Activated T-helper 2 cell treated with anti-CD3 and anti-CD28 coated beads, Interferon-gamma antibody, Interleukin-2, Interleukin-4, amounts not matched to agents 10 μg/mL and 5 μg/mL and 100 μg/mL, durations not matched to agents 14 hours and 24 hours and 36 hours (primary cell): ENCODE measurements around the gene USP32. TPM values are rescaled to one million over a fixed set of nuclear protein-coding genes. Genes with fewer than 3 reads are reported as not detected.
"Not testable (repeated sequence)": the region's sequence is repeated elsewhere in the genome, so short reads cannot be mapped to it uniquely, and the experiment has no call there.

Experiments
- DNase-seq: peaks from one replicate; pipeline ENCODE4 v3.0.0; 2021; ENCODE audit warnings: low spot score
- H3K27ac Mint-ChIP-seq: one replicate; pipeline ENCODE4 v1.8.0; 2021; ENCODE audit warnings: mixed read lengths
- H3K27me3 Mint-ChIP-seq: one replicate; pipeline ENCODE4 v1.8.0; 2021; ENCODE audit warnings: low read depth, mixed read lengths
- H3K36me3 Mint-ChIP-seq: one replicate; pipeline ENCODE4 v1.8.0; 2021; ENCODE audit warnings: low read depth, mixed read lengths
- H3K4me1 Mint-ChIP-seq: one replicate; pipeline ENCODE4 v1.8.0; 2021; ENCODE audit warnings: low read depth, mixed read lengths
- H3K4me3 Mint-ChIP-seq: one replicate; pipeline ENCODE4 v1.8.0; 2021; ENCODE audit warnings: low read depth, mild to moderate bottlenecking, moderate library complexity, mixed read lengths
- H3K9me3 Mint-ChIP-seq: one replicate; pipeline ENCODE4 v1.8.0; 2021; ENCODE audit warnings: mixed read lengths
- intact Hi-C: fragments of 100-400 bp; cut with micrococcal nuclease; formaldehyde crosslinking; loops from one replicate; pipeline ENCODE4 v1.15.1; 2023
- total RNA-seq: library from RNA; stranded (reverse); gene quantifications from 2 replicates; pipeline ENCODE4 v1.2.3, GENCODE V29; 2022

Gene USP32
- total RNA-seq, 1 donor from 2014 or later = 31.9 TPM

DNA sequence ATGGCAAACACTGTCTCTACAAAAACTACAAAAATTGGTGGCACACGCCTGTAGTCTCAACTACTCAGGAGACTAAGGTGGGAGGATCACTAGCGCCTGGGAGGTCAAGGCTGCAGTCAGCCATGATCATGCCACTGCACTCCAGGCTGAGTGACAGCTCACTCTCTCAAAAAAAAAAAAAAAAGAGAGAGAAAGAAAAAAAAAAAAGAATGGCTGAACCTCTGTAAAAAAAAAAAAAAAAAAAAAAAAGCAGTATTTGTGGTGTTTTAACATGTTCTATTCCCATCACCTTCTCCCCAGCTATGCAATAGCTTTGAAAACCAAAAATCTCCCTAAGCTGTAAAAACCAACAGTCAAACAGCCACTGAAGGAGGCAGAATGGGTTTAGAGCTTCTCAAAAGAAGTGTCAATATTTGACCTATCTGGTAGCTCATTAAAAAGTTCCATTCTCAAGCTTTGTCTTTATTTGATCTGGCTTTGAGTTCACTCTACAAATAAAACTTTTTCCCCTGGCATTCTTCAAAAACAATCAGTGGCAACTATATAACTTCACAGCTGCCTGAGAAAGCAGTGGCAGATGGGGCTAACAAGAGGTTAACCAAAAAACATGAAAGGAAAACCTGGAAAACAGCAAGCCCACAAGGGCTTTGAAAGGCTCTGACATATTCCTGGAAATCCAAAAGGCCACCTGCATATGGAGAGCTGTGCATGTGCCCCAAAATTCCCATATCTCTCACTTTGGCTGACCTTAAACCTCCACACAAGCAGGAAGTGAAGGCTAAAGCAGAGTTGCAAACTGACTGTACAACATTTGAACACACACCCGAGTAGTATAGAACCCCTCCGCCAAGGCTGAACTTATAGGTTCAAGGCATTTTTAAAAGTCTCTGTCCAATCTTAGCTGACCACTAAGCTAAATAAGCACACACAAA is 36.0 kb downstream of the USP32 start:
- Mint-ChIP-seq H3K27me3 (no peaks in the 10 kb centered on the region), H3K36me3 (peaks cover 11% of the 10 kb centered on the region), H3K4me3 (no peak overlapping the region), H3K27ac (peak overlapping the region; percentile 67), H3K9me3 (peaks cover 8% of the 10 kb centered on the region), H3K4me1 (peaks cover 42% of the 10 kb centered on the region)
- DNase-seq = no peak
- intact Hi-C loops = loop anchor here (1.0 kb wide), 1 partner anchor 35 kb away; no protein-coding TSS in a partner anchor

DNA sequence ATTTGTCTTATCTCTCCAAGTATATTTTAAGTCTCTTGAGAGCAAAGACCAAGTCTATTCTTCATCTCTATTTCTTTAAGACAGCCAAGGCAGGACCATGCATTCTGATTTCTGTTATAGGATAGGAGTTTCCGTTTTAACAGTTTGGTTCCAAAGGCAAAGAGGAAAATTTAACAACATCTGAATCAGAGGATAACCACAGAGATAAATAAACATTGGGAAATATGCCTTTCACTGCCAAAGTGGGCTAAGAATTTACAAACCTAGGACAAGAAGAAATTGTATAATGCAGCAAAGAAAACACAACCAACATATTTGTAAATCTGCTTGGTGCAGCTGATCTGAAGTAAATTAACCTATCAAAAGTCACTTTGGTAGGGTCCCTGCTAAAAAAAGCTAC is 37.7 kb downstream of the USP32 start:
- no peak for DNase-seq
- no peak overlapping the region for H3K4me3 Mint-ChIP-seq
- peaks cover 42% of the 10 kb centered on the region for H3K4me1 Mint-ChIP-seq
- intact Hi-C loops = no loop called here
- no peak overlapping the region for H3K27ac Mint-ChIP-seq
- peaks cover 8% of the 10 kb centered on the region for H3K9me3 Mint-ChIP-seq
- H3K27me3 Mint-ChIP-seq = no peaks in the 10 kb centered on the region
- H3K36me3 Mint-ChIP-seq = peaks cover 11% of the 10 kb centered on the region

DNA sequence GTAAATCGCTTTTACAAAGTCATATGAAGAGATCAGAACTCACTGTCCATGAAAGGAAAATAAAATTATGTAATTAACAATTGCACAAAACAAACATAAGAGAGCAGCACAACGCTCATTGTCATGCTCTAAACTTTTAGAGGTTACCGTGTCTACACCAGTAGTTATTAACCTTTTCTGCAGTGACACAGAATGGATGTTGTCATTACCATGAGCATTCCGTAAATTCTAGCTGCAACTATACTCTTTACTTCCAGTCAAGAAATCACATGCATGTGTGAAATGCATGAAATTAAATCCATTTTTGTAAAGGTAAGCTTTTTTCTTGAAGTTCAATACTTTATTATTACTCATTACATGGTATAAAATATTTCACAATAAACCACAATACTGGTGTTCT is 38.2 kb downstream of the USP32 start:
- intact Hi-C loops = no loop called here
- Mint-ChIP-seq H3K9me3 (peaks cover 8% of the 10 kb centered on the region), H3K4me1 (peaks cover 38% of the 10 kb centered on the region), H3K4me3 (no peak overlapping the region), H3K27me3 (no peaks in the 10 kb centered on the region), H3K36me3 (peaks cover 11% of the 10 kb centered on the region), H3K27ac (no peak overlapping the region)
- DNase-seq = no peak

DNA sequence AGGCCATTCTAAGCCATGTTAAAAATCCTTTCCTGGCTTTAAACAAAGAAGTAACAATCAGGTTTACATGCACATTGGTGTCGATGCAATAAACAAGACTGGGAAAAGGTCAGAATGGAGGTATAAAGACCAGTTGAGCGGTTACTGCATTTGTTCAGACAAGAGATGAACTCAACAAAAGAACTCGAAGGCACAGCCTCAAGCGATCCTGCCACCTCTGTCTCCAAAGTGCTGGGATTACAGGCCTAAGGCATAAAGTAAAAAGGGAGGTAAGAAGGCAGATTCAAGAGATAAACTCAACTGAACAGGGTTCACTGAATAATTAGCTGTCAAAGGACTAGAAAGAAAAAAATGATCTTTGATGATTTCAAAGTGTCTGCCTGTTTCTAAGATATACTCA is 39.4 kb downstream of the USP32 start:
- no peak overlapping the region for H3K4me3 Mint-ChIP-seq
- no peak overlapping the region for H3K27ac Mint-ChIP-seq
- no peaks in the 10 kb centered on the region for H3K27me3 Mint-ChIP-seq
- peaks cover 8% of the 10 kb centered on the region for H3K9me3 Mint-ChIP-seq
- peaks cover 11% of the 10 kb centered on the region for H3K36me3 Mint-ChIP-seq
- peaks cover 32% of the 10 kb centered on the region for H3K4me1 Mint-ChIP-seq
- intact Hi-C loops = no loop called here
- no peak for DNase-seq

DNA sequence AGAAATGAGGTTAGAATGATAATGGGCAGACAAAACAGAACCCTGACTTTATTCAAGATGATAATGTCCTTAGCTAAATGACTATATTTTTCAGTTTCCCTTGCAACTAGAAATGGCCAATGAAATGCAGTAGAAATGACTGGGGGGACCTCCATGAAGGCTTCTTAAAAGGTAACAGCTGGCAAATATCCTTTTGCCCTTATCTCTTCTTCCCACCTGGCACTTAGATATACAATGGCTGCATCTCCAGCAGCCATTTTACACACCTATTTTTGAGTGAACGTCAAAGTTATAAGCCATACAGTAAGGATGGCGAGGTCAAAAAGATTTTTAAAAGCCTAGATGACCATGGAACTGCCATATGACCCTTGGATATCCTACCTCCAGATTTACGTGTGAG is 39.9 kb downstream of the USP32 start:
- intact Hi-C loops = no loop called here
- Mint-ChIP-seq H3K27ac (no peak overlapping the region), H3K4me1 (peaks cover 32% of the 10 kb centered on the region), H3K4me3 (no peak overlapping the region), H3K36me3 (peaks cover 11% of the 10 kb centered on the region), H3K27me3 (no peaks in the 10 kb centered on the region), H3K9me3 (peaks cover 8% of the 10 kb centered on the region)
- no peak for DNase-seq

DNA sequence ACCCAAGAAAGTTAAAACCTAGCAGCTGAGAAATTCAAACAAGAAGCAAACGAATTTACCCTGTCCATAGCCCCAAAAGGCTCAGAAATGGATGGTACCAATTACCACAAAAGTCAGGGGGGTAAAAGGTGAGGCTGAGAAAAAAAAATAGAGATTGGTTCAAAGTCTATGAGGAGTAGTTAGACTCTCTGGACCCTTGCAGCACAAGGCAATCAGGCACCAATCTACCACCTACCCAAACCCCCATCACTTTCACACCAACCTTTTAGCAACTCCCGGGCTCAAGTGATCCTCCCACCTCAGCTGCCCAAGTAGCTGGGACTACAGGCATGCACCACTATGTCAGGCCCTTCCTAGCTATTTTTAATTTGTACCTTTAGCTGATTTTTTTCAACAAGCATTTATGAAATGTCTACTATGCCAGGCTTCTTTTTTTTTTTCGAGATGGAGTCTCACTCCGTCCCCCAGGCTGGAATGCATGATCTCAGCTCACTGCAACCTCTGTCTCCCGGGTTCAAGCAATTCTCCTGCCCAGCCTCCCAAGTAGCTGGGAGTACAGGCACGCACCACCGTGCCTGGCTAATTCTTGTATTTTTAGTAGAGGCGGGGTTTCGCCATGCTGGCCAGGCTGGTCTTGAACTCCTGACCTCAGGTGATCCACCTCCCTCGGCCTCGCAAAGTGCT is 40.8 kb downstream of the USP32 start:
- no peak overlapping the region for H3K4me3 Mint-ChIP-seq
- peaks cover 25% of the 10 kb centered on the region for H3K4me1 Mint-ChIP-seq
- H3K36me3 Mint-ChIP-seq = peaks cover 3% of the 10 kb centered on the region
- H3K27me3 Mint-ChIP-seq = no peaks in the 10 kb centered on the region
- H3K27ac Mint-ChIP-seq = no peak overlapping the region
- no peak for DNase-seq
- intact Hi-C loops = no loop called here
- H3K9me3 Mint-ChIP-seq = peaks cover under 1% of the 10 kb centered on the region

DNA sequence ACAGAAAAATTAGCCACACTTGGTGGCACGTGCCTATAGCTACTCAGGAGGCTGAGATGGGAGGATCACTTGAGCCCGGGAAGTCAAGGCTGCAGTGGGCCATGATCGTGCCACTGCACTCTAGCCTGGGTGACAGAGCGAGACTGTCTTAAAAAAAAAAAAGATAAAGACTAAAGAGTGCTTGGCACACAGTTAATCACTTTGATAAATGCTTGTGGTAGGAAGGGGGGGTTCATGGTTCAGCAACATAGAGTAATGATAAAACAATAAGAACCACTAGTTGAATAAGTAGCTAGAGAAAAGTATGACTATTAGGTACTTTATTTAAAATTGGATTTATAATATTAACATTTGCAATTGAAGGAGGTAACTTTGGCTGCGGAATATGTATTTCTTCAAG is 43.3 kb downstream of the USP32 start:
- peaks cover 9% of the 10 kb centered on the region for H3K36me3 Mint-ChIP-seq
- intact Hi-C loops = no loop called here
- no peak overlapping the region for H3K4me3 Mint-ChIP-seq

DNA sequence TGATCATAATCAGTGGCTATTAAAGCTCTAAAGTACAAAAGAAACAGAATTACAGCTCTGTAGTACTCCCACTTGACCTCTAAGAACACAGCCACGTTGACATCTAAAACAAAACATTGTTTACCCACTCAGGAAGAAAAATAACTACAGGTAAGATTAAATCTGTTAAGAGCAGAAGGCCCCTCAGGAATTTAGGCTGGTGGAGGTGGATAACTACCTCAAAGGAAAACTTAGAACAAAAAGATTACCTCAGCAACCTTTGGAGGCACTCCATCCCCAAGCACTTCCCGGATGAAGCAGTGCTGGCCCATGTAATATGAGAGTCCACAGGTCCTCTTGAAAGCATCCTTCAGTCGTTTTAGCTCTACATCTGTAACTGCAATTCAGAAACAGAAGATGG is 46.7 kb downstream of the USP32 start:
- no peak for DNase-seq
- H3K4me1 Mint-ChIP-seq = peaks cover 15% of the 10 kb centered on the region
- H3K27me3 Mint-ChIP-seq = no peaks in the 10 kb centered on the region
- intact Hi-C loops = no loop called here
- no peak overlapping the region for H3K27ac Mint-ChIP-seq
- no peak overlapping the region for H3K4me3 Mint-ChIP-seq
- H3K9me3 Mint-ChIP-seq = no peaks in the 10 kb centered on the region
- peaks cover 38% of the 10 kb centered on the region for H3K36me3 Mint-ChIP-seq

More for the DNA sequence above, 43.3 kb downstream of the USP32 start:
- DNase-seq = no peak
- Mint-ChIP-seq H3K27ac (no peak overlapping the region), H3K4me1 (peaks cover 8% of the 10 kb centered on the region), H3K27me3 (no peaks in the 10 kb centered on the region), H3K9me3 (no peaks in the 10 kb centered on the region)

DNA sequence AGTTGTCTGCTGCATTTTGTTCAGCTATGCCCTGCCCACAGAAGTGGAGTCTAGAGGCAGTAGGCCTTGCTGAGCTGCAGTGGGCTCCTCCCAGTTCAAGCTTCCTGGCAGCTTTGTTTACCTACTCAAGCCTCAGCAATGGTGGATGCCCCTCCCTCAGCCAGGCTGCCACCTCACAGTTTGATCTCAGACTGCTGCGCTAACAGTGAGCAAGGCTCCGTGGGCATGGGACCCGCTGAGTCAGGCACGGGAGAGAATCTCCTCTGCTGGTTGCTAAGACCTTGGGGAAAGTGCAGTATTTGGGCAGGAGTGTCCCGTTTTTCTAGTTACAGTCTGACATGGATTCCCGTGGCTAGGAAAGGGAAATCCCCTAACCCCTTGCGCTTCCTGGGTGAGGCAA is 49.4 kb downstream of the USP32 start:
- H3K4me1 Mint-ChIP-seq = peaks cover 15% of the 10 kb centered on the region
- H3K4me3 Mint-ChIP-seq, DNase-seq, intact Hi-C loops, H3K9me3 Mint-ChIP-seq, H3K27me3 Mint-ChIP-seq, H3K27ac Mint-ChIP-seq: not testable (repeated sequence)
- H3K36me3 Mint-ChIP-seq = peaks cover 43% of the 10 kb centered on the region

DNA sequence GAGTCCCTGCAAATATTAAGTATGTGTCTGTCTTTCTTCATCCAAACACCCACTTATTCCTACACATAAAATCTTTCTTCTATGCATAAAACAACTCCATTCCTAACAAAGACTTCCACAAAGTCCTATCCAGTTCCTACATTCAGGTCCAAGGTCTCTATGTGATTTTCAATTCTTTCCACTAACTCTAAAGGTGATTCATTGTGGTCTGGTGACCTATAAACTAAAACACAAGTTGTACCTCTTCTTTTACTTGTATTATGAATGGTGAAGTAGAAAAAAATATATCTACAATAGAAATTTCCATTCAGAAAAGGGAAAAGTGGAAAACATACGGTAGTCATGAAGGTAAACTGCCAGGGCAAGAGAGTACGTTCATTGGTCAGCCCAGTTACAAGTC is 56.6 kb downstream of the USP32 start:
- Mint-ChIP-seq H3K4me1 (peaks cover 5% of the 10 kb centered on the region), H3K27ac (no peak overlapping the region), H3K4me3 (no peak overlapping the region), H3K9me3 (no peaks in the 10 kb centered on the region), H3K27me3 (no peaks in the 10 kb centered on the region), H3K36me3 (peaks cover 7% of the 10 kb centered on the region)
- intact Hi-C loops = no loop called here
- DNase-seq = no peak

DNA sequence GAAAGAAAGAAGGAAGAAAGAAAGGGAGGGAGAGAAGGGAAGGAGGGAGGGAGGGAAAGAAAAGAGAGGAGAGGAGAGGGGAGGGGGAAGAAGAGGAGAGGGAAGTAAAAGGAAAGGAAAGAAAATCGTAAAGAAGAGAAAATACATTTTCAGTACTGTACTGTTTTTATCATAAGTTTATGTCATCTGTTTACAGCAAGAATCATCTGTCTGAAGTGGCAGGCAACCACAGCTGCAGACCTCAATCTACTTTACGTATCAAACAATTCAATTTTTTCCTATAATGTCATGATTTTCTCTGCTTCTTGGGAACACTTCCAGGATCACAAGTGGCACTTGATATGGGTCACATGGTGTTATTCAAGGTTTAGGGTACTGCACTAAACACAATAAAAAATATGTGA is 58.3 kb downstream of the USP32 start:
- intact Hi-C loops = no loop called here
- Mint-ChIP-seq H3K4me3 (no peak overlapping the region), H3K27me3 (no peaks in the 10 kb centered on the region), H3K4me1 (peaks cover 5% of the 10 kb centered on the region), H3K9me3 (no peaks in the 10 kb centered on the region), H3K36me3 (peaks cover 3% of the 10 kb centered on the region), H3K27ac (no peak overlapping the region)
- DNase-seq = no peak

DNA sequence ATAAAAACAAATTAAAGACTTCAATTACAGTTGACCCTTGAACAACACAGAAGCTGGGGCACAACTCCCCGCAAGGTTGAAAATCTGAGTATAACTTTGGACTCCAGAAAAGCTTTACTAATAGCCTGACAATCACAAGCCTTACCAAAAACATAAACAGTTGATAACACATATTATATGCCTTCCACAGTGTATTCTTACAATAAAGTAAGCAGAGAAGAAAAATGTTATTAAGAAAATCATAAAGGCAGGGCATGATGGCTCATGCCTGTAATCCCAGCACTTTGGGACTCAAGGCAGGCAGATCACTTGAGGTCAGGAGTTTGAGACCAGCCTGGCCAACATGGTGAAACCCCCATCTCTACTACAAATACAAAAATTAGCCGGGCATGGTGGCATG is 58.9 kb downstream of the USP32 start:
- H3K9me3 Mint-ChIP-seq, H3K4me3 Mint-ChIP-seq, H3K27me3 Mint-ChIP-seq, H3K4me1 Mint-ChIP-seq, intact Hi-C loops, H3K27ac Mint-ChIP-seq, H3K36me3 Mint-ChIP-seq, DNase-seq: not testable (repeated sequence)

DNA sequence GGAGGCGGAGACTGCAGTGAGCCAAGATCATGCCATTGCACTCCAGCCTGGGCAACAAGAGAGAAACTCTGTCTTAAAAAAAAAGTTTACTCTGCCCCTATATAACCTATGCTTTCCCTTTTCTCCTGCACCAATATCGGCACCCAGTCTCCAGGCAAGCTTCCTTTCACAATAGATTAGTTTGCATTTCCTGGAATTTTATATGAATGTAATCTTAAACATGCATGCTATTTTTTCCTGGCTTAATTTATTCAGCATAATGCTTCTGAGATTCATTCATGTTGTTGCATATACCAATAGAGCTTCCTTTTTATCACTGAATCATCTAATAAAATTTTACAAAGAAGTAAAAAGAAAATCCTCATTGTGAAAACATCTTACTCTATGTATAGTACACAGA is 59.4 kb downstream of the USP32 start:
- intact Hi-C loops = no loop called here
- Mint-ChIP-seq H3K36me3 (peaks cover 3% of the 10 kb centered on the region), H3K27ac (no peak overlapping the region), H3K9me3 (no peaks in the 10 kb centered on the region), H3K27me3 (no peaks in the 10 kb centered on the region), H3K4me1 (peaks cover 5% of the 10 kb centered on the region), H3K4me3 (no peak overlapping the region)
- no peak for DNase-seq
